ENCODE data around the gene EIF4G1.

DNA sequence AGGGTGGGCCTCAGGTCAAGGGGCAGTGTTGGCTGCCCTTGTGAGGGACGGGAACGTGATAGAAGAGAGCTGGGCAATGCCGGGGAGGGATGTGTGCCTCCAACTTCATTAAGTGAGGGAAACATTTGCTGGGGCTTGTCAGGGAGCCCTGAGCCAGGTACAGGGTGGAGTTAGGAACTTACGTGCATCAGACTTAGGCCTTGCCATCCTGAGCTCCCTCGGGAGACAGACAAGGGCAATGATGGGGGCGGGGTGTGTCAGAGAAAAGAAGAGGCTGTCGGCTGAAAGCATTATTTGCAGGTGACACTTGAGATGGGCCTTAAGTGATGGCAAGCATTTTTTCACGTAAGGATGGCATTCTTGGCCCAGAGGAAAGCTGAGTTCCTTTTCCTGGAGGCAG is 24.6 kb downstream of the EIF4G1 start:
- no peak for TF ChIP-seq POLR2A (IDR thresholded peaks at IDR 0.05)
- TF ChIP-seq, protein P1, sequence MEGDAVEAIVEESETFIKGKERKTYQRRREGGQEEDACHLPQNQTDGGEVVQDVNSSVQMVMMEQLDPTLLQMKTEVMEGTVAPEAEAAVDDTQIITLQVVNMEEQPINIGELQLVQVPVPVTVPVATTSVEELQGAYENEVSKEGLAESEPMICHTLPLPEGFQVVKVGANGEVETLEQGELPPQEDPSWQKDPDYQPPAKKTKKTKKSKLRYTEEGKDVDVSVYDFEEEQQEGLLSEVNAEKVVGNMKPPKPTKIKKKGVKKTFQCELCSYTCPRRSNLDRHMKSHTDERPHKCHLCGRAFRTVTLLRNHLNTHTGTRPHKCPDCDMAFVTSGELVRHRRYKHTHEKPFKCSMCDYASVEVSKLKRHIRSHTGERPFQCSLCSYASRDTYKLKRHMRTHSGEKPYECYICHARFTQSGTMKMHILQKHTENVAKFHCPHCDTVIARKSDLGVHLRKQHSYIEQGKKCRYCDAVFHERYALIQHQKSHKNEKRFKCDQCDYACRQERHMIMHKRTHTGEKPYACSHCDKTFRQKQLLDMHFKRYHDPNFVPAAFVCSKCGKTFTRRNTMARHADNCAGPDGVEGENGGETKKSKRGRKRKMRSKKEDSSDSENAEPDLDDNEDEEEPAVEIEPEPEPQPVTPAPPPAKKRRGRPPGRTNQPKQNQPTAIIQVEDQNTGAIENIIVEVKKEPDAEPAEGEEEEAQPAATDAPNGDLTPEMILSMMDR (IDR thresholded peaks at IDR 0.05), result no peak
